ENCODE measurements around the gene GHR.

- TF ChIP-seq, protein P1, sequence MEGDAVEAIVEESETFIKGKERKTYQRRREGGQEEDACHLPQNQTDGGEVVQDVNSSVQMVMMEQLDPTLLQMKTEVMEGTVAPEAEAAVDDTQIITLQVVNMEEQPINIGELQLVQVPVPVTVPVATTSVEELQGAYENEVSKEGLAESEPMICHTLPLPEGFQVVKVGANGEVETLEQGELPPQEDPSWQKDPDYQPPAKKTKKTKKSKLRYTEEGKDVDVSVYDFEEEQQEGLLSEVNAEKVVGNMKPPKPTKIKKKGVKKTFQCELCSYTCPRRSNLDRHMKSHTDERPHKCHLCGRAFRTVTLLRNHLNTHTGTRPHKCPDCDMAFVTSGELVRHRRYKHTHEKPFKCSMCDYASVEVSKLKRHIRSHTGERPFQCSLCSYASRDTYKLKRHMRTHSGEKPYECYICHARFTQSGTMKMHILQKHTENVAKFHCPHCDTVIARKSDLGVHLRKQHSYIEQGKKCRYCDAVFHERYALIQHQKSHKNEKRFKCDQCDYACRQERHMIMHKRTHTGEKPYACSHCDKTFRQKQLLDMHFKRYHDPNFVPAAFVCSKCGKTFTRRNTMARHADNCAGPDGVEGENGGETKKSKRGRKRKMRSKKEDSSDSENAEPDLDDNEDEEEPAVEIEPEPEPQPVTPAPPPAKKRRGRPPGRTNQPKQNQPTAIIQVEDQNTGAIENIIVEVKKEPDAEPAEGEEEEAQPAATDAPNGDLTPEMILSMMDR (IDR thresholded peaks at IDR 0.05): no peak
- TF ChIP-seq POLR2A (IDR thresholded peaks at IDR 0.05): no peak
Observed at GRCh38 chr5:42374679-42375273, 48.5 kb upstream of the GHR start.
